Ovary (tissue), 9 donors: Measurements from ENCODE around the gene CALHM4. TPM values are rescaled to one million over a fixed set of nuclear protein-coding genes. Genes with fewer than 3 reads are reported as not detected.

Experiments
- DNase-seq, 5 donors: peaks; one replicate each; pipeline ENCODE4 v3.0.0-alpha.2; 2019 to 2020
- H3K27ac ChIP-seq, 2 donors: fragments of 200-600 bp; one replicate each; pipeline versions ENCODE4 v1.5.1 to v1.8.0; 2019 to 2022
- H3K27me3 ChIP-seq: fragments of 200-600 bp; one replicate; pipeline ENCODE4 v1.8.0; 2022
- H3K36me3 ChIP-seq: fragments of 200-600 bp; sonication (generic); one replicate; pipeline ENCODE4 v1.5.1; 2019
- H3K4me1 ChIP-seq: one replicate; pipeline ENCODE4 v1.8.1; 2013; ENCODE audit warnings: mild to moderate bottlenecking, moderate library complexity; ENCODE audit not compliant: insufficient read depth
- H3K4me3 ChIP-seq: fragments of 200-600 bp; sonication (generic); one replicate; pipeline ENCODE4 v1.5.1; 2017
- H3K9me3 ChIP-seq, 2 donors: fragments of 200-600 bp in 1 of 2; sonication (generic) in 1 of 2; one replicate each; pipeline versions ENCODE4 v1.5.1 to v1.8.1; 2013 to 2019; ENCODE audit warnings: mild to moderate bottlenecking in 1 of 2, moderate library complexity in 1 of 2
- EP300 ChIP-seq: sonication (generic); formaldehyde crosslinking; IDR thresholded peaks from one replicate; pipeline ENCODE4 v1.6.1; 2017; ENCODE audit warnings: antibody characterized with exemption
- POLR2A ChIP-seq: fragments of 450-650 bp; IDR thresholded peaks from one replicate; pipeline ENCODE4 v1.6.1; 2017; ENCODE audit warnings: antibody characterized with exemption, mild to moderate bottlenecking, moderate library complexity
- WGBS, 3 donors: extraction: QIAGEN DNeasy Blood & Tissue Kit in 1 of 3; methylation state at CpG; one replicate each; pipeline versions ENCODE4 v1.1.5 to v1.1.7; 2013 to 2017; 5-methylcytosine and 5-hydroxymethylcytosine counted together
- intact Hi-C, 4 donors: fragments of 100-400 bp; cut with DNase I; formaldehyde crosslinking; loops; one replicate each; pipeline versions ENCODE4 v1.11.0 to v1.15.1; 2022 to 2023
- polyA plus RNA-seq, 2 donors: library from polyadenylated mRNA; stranded (reverse); fragments of 200-250 nt in 1 of 2; fragments of 350-450 nt in 1 of 2; fragmentation: Illumina TruSeq in 1 of 2; extraction: RNeasy Lipid Tissue Mini Kit (QIAGEN cat#74804) in 1 of 2; gene quantifications; one replicate each; pipeline ENCODE4 v1.2.3, GENCODE V29; 2013 to 2014
- total RNA-seq, 7 donors: library from RNA; depleted of rRNA in 2 of 7; stranded (reverse); fragments of >200 nt in 2 of 7; fragmentation: NEBNext Ultra II Directional in 3 of 7; extraction: Animal tissue kit (Norgen Biotek cat#: 25700) in 3 of 7; gene quantifications; one replicate each; pipeline versions ENCODE4 v1.1.0 to v1.2.4, GENCODE V29; 2016 to 2023
- TF ChIP-seq, protein P1 (sequence below), 3 donors: fragments of 450-650 bp in 2 of 3; fragments of 200-600 bp in 1 of 3; IDR thresholded peaks; one replicate each; pipeline versions ENCODE4 v1.5.1 to v1.8.0; 2016 to 2022; ENCODE audit warnings: antibody characterized with exemption in 3 of 3, mild to moderate bottlenecking in 1 of 3
- donor health status: DM: no; HTN: no; CAD: no; lungs with moderate emphysema.
- donor health status: DM: no; HTN: no; CAD: no.
- donor health status: Bipolar disorder and iron deficiency.
- donor health status: DM: yes; HTN: yes; CAD: no.
- donor health status: DM: no; HTN: no; CAD: no.
- donor health status: DM: yes; HTN: yes; CAD: no.

Gene CALHM4
- total and polyA plus RNA-seq, 9 donors = 0.38 TPM; not detected in 8

DNA sequence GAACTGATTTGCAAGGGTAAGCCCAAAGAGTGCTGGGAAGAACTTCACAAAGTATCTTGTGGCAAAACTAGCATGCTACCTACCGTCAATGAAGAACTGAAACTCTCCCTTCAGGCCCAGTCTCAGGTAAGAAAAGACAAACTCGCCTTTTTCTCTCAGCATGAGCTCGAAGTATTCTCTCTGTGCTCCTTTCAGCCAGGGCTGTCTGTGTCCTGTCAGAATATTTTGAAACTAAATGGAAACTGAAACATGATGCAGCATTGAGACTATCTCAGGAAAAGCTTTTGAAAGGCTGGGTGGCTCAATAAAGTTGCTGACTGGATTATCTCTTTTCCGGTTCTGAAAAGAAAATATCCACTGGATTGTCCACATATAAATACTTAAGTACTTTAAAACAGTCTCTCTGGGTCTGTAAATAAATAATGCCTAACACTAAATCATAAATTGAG, 41.4 kb upstream of the CALHM4 start:
- TF ChIP-seq, protein P1, sequence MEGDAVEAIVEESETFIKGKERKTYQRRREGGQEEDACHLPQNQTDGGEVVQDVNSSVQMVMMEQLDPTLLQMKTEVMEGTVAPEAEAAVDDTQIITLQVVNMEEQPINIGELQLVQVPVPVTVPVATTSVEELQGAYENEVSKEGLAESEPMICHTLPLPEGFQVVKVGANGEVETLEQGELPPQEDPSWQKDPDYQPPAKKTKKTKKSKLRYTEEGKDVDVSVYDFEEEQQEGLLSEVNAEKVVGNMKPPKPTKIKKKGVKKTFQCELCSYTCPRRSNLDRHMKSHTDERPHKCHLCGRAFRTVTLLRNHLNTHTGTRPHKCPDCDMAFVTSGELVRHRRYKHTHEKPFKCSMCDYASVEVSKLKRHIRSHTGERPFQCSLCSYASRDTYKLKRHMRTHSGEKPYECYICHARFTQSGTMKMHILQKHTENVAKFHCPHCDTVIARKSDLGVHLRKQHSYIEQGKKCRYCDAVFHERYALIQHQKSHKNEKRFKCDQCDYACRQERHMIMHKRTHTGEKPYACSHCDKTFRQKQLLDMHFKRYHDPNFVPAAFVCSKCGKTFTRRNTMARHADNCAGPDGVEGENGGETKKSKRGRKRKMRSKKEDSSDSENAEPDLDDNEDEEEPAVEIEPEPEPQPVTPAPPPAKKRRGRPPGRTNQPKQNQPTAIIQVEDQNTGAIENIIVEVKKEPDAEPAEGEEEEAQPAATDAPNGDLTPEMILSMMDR (IDR thresholded peaks at IDR 0.05) = no peak
- no peak for TF ChIP-seq EP300
- no peak for TF ChIP-seq POLR2A
- Histone ChIP-seq H3K27me3 (no peaks in the 10 kb centered on the region), H3K9me3 (no peaks in the 10 kb centered on the region), H3K36me3 (no peaks in the 10 kb centered on the region), H3K4me1 (peaks cover 3% of the 10 kb centered on the region), H3K27ac (peak overlapping the region in 1 of 2 donors; percentile 68), H3K4me3 (peak overlapping the region; percentile 26)
- DNase-seq = no peak
- intact Hi-C loops = no loop called here
- 6 to 32% (median 7%) methylated on average over 4 of the region's 4 CpGs for WGBS, 3 donors

DNA sequence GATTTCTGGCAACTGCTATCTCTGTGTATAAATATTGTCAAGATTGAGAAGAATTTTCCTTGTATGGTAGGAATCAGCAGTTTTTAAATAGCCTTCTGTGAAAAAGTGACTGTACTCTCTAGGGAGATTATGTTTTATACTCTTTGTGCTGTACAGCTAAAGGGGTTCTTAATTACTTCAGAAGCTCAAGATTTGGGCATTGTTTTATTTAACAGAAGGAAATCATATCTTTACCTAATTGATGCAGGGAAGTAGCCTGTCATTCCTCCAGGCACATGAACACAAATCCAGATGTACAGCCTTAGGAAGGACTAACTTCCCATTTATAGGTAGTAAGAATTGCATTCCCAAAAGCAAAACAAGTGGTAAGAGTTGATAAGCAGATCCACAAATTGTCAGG, 40.8 kb upstream of the CALHM4 start:
- TF ChIP-seq POLR2A = no peak
- TF ChIP-seq, protein P1 (IDR thresholded peaks at IDR 0.05) = no peak
- no peak for TF ChIP-seq EP300
- no peaks in the 10 kb centered on the region for H3K27me3 ChIP-seq
- DNase-seq = no peak
- no peak overlapping the region for H3K27ac ChIP-seq
- no peaks in the 10 kb centered on the region for H3K9me3 ChIP-seq
- intact Hi-C loops = no loop called here
- peak overlapping the region; percentile 26 for H3K4me3 ChIP-seq
- H3K36me3 ChIP-seq = no peaks in the 10 kb centered on the region
- peaks cover 3% of the 10 kb centered on the region for H3K4me1 ChIP-seq

DNA sequence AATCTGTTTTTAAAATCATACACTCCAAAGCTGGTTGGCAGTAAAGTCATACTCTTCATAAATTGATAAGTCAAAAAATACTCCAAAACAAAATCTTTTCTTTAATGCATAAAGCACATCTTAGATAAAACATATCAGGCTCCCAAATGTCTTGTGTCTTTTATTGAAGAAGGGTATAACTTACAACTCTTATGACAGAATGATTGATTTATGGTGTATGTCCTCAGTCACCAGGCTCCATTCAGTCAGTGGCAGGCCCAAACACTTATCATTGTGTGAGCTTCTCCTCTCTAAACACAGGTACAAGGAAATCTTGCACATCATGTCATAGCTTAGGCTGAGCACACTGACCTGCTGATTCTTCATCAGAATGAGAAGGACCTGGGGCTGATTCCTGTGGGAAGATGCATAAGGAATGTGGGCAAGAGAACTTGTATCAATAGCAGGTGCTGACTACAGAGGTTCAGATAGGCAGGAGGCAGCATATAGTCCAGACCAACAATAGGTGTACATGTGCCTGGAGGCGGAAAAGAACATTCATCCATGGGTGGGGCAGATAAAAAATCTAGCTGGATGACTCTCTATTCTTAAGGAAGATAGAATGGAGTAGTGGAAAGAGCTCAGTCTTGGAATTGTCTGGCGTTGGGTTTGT, 40.2 kb upstream of the CALHM4 start:
- no peak for TF ChIP-seq EP300
- TF ChIP-seq, protein P1 (IDR thresholded peaks at IDR 0.05) = no peak
- TF ChIP-seq POLR2A = no peak
- Histone ChIP-seq H3K36me3 (no peaks in the 10 kb centered on the region), H3K27me3 (no peaks in the 10 kb centered on the region), H3K27ac (no peak overlapping the region), H3K9me3 (no peaks in the 10 kb centered on the region), H3K4me3 (no peak overlapping the region), H3K4me1 (peaks cover 3% of the 10 kb centered on the region)
- DNase-seq = no peak
- intact Hi-C loops = no loop called here
- WGBS, 3 donors = 92 to 96% (median 96%) methylated on average over 2 of the region's 2 CpGs

DNA sequence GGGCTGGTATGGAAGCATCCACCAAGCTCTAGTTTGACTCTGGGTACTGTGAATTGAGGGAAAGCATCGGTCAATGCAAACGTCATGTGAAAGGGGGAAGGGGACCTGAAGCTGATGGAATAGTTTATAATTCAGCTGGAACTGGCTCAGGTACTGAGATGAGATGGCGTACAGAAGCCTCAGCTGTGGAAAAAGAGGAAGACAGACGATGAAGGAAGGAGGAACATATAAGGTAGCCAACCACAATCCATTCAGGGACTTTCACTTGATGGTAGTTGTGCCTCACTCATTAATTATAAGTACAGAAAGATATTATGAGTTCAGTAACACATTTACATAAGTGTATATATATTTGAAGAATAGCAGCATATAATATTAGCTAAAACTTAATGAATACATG, 39.4 kb upstream of the CALHM4 start:
- 91 to 94% (median 93%) methylated on average over 4 of the region's 4 CpGs for WGBS, 3 donors
- H3K9me3 ChIP-seq = no peaks in the 10 kb centered on the region
- H3K27ac ChIP-seq = no peak overlapping the region
- H3K4me1 ChIP-seq = peaks cover 3% of the 10 kb centered on the region
- intact Hi-C loops = no loop called here
- H3K27me3 ChIP-seq = no peaks in the 10 kb centered on the region
- DNase-seq = no peak
- H3K36me3 ChIP-seq = no peaks in the 10 kb centered on the region
- TF ChIP-seq EP300 = no peak
- TF ChIP-seq POLR2A = no peak
- TF ChIP-seq, protein P1 (IDR thresholded peaks at IDR 0.05) = no peak
- no peak overlapping the region for H3K4me3 ChIP-seq
